ENCODE data around the gene GYPC. TPM values are rescaled to one million over a fixed set of nuclear protein-coding genes. Genes with fewer than 3 reads are reported as not detected.
A peak's percentile ranks its signal among the peaks of the same experiment; 100 is the strongest.
"Not testable (repeated sequence)": the region's sequence is repeated elsewhere in the genome, so short reads cannot be mapped to it uniquely, and the experiment has no call there.

GYPC gene
- total RNA-seq, 1 donor from 2014 or later: 113 TPM

DNA sequence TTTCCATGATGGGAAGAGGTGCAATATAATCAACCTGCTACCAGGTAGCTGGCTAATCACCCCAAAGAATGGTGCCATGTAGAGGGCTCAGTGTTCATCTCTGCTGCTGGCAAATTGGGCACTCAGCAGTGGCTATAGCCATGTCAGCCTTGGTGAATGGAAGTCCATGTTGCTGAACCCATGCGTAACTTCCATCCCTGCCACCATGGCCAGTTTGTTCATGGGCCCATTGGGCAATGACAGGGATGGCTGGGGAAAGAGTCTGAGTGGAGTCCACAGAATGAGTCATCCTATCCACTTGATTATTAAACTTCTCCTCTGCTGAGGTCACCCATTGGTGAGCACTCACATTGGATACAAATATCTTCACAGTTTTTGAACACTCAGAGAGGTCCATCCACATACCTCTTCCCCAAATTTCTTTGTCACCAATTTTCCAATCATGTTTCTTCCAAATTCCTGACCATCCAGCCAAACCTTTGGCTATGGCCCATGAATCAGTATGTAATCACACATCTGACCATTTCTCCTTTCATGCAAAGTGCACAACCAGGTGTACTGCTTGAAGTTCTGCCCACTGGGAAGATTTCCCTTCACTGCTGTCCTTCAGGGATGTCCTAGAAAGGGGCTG is 8.1 kb upstream of the GYPC start:
- intact Hi-C loops (cut with DNase I); DNase-seq (ENCODE audit: low spot score): not testable (repeated sequence)

DNA sequence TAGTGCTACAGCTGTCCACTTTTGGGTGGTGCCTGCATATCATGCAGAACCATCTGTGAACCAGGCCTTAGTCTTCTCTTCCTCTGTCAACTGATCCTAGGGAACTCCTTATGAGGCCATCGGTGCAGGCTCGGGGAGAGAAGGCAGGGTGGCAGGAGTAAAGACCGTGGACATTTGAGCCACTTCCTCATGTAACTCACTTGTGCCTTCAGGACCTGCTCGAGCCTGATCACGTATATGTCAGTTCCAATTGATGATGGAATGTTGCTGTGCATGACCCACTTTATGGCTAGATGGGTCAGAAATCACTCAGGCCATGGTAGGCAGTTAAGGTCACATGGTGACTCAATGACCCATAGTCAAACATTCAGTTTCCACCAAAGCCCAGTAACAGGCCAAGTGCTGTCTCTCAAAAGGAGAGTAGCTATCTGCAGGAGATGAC is 7.6 kb upstream of the GYPC start:
- DNase-seq (ENCODE audit: low spot score); intact Hi-C loops (cut with DNase I): not testable (repeated sequence)

DNA sequence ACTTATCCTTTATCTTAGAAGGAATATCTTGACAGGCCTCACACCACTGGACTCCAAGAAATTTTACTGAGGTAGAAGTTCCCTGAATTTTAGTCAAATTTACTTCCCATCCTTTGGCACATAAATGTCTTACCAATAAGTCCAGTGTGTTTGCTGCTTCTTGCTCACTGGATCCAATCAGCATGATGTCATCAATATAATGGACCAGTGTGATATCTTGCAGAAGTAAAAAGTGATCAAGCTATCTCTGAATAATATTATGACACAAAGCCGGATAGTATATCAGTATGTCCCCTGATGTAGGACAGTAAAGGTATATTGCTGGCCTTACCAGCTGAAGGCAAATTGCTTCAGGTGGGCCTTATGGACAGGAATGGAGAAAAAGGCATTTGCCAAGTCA is 6.9 kb upstream of the GYPC start:
- no peak for DNase-seq (ENCODE audit: low spot score)
- intact Hi-C loops (cut with DNase I): no loop called here

DNA sequence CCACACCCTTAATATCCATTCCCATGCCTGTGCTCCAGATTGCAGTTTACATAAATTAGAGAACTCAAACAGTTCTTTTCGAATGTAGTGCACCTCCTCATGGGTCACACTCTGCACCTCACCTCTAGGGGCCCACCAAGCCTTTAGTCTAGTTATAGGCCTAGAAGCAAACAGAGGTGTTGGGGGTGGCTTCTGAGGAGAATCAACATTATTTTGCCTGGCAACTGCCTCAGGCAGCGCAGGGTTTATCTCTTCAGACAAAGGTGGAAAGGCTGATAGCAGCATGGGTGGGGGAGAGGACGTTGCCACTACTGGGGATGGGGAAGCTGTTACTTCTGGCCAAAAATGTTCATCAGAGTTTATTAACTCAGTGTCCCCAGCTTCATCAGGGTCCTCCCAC is 5.0 kb upstream of the GYPC start:
- intact Hi-C loops (cut with DNase I): no loop called here
- DNase-seq (ENCODE audit: low spot score): no peak

DNA sequence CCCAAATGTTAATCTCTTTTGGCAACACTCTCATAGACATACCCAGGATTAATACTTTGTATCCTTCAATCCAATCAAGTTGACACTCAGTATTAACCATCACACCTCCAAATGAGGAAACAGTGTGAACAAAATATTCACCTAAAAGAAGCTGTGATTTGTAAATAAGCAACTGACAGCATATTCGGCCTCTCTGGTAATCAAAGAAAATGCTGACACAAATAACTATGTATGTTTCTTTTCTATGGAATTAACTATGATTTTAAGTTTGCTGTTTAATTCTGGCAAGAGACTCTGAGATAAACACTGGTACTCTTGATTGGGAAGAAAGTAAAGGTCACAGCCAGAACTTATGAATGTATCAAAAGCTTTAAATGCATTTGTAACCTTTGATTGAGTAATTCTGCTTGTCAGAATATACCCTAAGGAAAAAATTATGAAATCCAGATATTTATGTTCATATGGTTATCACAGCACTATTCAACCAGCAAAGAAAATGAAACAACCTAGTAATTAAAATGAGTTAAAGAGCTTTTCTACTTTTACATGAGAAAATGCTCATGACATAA is 3.6 kb upstream of the GYPC start:
- intact Hi-C loops (cut with DNase I): no loop called here
- no peak for DNase-seq (ENCODE audit: low spot score)

DNA sequence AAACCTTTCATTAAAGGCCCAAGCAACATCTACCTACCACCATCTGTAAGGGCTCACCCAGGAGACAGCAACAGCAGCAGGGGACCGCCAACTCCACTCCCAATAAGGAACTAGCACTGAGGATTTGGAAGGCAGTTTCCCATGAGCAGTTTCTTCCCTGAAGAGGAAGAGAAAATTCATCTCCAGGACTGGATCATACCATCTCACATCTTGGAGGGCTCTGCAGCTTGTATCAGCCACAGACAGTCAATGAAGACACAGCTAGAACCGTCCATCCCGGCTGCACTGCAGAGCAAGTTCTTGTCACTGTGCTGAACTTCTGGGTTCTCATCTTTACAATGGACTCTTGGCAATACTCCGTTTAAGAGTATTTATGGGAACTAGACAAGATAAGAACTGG is 2.8 kb upstream of the GYPC start:
- peak; percentile 14 for DNase-seq (ENCODE audit: low spot score)
- intact Hi-C loops (cut with DNase I): no loop called here

DNA sequence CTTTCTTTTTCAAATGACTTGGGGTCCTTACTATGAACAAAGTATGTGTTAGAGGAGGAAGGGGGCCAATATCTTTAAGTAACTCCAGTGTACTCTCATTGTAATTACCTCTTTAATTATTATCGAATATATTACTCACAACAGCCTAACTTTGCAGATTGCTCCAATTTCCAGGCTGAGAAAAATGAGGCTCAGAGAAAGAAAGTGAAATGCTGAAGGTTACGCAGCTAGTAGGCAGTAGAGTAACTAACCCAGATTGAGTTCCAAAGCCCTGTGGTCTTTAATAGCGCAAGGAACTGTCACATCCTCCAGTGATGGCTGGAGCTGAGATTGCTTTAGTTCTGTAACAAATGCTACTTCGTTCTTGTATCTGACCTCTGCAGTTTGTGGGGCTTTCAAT is 2.2 kb upstream of the GYPC start:
- intact Hi-C loops (cut with DNase I): no loop called here
- no peak for DNase-seq (ENCODE audit: low spot score)

DNA sequence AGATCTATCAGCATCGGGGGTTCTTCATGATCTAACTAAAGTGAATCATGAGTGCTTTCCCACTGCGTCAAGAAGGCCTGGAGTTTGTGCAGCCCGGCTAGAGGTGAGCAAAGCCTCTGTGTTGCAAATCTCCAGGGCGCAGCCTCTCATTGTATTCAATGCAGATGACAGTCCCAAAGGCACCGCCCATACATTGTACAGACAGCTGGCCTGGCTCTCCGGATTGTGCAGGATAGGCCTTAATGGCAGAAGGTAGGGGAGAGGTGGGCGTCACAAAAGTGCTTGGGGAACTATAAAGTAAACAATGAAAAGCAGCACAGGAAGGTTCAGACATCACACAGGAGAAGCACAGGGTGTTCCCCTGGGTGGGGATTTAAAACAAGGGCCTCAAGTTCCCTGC is 907 bp upstream of the GYPC start:
- peak; percentile 78 for DNase-seq (ENCODE audit: low spot score)
- intact Hi-C loops (cut with DNase I): loop anchor here (5.0 kb wide), 3 partner anchors 47 to 128 kb away; no protein-coding TSS in a partner anchor

DNA sequence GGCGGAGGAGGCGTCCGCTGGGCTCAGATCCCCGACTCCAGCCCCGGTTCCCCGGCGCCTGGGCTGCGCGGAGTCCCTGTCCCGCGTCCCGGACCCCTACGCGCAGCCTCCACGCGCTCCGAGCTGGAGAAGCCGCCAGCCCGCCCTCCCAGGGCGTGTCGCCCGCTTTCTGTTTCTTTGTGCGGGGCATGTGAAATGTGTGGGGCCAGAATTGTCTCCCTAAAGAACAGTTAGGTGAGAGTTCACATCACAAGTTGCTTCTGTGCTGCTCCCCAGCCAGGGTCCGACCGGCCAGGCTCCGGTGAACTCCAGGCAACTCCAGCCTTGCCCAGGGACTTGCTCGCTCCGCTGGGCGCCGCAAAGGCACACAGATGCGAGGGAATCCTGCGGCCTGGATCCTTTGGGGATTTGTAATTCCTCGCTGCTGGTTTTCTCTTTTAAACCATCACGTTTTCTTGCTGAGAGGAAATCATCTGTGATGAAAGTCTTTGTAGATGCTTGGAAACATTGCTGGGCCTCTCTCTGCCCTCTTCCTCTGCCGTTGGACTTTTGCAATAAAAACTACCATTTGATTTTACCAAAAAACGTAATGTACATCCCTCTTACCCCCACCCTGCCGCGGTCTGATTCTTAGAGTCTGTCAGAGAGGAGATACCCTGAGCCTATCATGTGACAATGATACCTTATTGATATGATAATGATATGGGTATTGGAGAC is 631 bp downstream of the GYPC start:
- intact Hi-C loops (cut with DNase I): loop anchor here (5.0 kb wide), 3 partner anchors 46 to 129 kb away; no protein-coding TSS in a partner anchor
- no peak for DNase-seq (ENCODE audit: low spot score)

DNA sequence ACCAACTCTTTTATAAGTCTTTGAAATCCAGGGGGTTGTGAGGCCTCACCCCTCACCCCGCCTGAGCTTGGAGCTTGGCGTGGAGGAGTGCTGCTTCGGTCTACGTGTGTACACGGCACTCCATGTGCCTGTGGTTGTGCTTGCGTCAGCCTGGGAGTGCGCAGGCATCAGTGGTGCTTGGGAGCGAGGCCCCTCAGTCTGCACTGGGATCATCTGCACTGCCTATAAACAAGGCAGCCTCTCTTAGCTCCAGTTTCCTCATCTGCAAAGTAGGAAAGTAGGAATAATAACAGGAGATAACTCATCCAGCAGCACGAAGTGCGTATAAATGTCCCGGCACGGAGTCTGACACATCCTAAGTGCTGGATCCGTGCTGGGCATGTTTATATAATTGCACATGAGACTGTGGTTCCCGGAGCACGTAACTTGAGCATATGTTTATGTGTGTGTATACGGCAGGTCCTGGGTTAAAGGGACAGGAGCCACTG is 1.2 kb downstream of the GYPC start:
- DNase-seq (ENCODE audit: low spot score): no peak
- intact Hi-C loops (cut with DNase I): loop anchor here (5.0 kb wide), 3 partner anchors 45 to 130 kb away; no protein-coding TSS in a partner anchor

DNA sequence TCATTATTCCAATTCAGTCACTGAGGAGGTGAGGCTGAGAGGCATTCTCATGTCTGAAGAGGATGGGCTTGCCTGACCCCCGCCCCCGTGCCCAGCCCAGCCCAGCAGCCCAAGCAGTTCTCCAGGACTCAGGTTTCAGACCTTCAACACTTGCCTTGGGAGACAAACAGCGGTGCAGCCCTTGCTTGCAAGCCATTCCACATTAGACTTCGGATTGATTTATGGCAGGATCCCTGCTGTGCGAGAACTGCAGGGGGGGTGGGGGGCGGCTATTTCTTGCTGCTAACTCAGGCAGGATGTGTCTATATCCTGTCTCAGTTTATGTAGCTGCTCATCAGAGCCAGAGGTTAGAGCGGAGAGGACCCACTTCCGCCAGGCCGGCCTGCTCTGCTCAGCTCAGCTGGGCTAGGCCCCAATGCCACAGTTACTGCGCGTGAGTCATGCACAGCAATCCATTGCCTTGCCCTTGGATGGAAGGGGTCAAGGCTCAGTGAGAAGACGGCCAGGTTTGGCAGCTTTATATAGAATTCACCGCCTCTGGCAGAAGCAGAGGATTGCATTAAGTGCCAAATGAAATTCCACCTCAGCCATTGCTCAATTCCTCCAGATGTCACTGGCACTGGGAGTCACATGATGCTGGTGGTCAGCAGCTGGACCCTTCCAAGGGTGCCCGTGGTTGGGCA is 1.8 kb downstream of the GYPC start:
- intact Hi-C loops (cut with DNase I): loop anchor here (5.0 kb wide), 3 partner anchors 45 to 130 kb away; no protein-coding TSS in a partner anchor
- peak; percentile 93 for DNase-seq (ENCODE audit: low spot score)

DNA sequence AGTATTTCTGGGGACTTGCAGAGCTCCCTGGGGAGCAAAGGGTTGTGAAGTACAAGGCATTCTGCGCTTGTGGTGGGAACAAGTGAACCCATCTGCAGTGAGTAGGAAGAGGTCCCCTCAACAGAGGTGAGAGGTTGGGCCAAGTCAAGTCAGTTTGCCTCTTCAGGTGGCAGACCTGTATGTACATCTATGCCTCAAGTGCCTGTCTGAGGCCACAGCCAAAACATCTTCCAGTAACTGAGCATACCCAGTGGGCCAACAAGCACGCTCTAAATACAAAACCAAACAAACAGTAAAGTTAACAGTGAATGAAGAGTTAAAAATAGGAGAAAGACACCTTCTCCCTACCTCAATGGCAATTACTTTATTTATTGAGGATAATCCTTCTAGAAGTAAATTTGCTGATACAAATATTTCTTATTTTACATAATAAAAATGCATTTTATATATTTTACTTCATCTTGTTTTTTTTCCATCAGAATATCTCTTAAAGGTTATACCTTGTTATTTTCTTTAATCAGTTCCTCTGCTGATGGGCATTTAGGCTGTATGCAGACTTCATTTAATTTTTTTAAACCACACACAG is 2.5 kb downstream of the GYPC start:
- DNase-seq (ENCODE audit: low spot score): no peak
- intact Hi-C loops (cut with DNase I): loop anchor here (5.0 kb wide), 3 partner anchors 44 to 131 kb away; no protein-coding TSS in a partner anchor

DNA sequence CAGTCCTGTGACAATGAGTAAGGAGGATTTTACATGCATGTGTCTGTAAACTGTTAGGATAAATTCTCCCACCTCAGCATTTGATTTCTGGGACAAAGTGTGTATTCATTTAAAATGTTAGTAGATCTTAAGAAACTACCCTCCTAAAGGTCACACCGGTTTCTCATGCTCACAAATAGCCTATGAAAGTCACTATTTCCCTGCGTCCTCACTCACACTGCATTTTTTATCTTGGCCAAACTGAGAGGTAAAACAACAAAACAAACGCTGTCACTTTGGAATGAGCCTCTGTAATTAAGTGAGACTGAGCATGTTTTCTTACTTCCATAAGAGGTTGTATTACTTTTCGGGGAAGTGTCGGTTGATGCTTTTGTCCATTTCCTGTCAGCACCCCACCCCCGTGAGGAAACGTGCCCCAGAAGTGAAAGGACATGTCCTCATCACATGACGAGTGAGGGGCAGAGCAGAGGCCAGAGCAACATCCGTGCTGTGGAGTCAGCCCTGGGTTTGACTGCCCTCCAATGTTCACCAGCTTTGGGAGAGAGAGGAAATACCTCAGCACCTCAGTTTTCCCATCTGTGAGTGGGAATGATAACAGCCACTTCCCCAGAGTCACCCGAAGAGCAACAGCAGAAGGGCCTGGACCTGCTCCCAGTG is 3.1 kb downstream of the GYPC start:
- peak; percentile 92 for DNase-seq (ENCODE audit: low spot score)
- intact Hi-C loops (cut with DNase I): loop anchor here (5.0 kb wide), 3 partner anchors 43 to 132 kb away; no protein-coding TSS in a partner anchor

DNA sequence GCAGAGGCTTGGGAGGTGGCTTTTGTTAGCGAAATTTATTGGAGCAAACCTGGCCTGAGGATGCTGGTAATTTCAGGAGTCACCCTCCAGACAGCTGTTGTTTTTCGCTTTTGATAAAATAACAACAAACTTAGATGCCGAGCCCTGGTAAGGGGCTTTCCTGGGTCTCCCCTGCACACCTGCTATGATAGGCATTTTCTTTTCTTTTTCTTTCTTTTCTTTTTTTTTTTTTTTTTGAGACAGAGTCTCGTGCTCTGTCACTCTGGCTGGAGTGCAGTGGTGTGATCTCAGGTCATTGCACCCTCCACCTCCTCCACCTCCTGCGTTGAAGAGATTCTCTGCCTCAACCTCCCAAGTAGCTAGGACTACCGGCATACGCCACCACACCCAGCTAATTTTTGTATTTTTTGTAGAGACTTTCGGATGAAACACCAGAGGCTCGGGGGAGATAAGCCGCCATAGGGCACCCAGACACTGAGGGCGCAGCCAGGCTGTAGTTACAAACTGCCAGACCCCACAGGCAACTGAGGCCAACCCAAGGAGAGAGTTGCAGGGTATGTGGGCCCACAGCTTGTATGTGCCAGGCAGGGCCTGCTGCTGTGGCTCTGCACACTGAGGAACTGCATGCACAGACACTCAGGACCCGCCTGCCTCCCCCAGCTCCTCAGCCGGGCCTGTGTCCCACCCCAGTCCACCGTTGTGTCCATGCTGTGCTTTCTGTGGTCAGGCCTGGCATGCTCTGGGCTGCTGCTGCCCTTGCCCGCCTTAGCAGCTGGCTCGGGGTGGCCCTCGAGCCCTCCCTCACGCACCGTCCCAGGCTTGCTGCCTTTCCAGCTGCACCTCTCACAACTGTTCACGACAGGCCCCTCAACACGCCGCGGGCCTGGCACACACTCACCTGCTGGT is 3.9 kb downstream of the GYPC start:
- no peak for DNase-seq (ENCODE audit: low spot score)
- intact Hi-C loops (cut with DNase I): loop anchor here (5.0 kb wide), 3 partner anchors 42 to 133 kb away; no protein-coding TSS in a partner anchor

DNA sequence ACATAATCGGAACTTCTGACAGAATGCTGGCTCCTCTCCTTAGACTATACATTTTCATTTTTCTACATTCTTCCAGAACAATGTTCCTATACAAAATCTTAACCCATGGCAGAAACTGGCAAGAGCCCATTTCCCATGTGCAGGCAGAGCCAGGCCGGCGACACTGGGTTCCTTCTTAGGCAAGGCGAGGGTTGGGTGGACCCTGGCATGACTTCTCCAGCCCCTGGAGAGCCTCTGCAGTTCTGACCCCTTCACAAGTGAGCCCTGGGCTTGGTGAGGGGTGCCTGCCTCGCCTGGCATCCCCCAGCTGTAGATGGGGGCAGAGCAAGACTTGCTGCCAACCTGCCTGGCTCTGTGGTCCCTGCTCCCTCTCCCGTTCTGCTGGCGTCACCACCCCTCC is 5.0 kb downstream of the GYPC start:
- intact Hi-C loops (cut with DNase I): no loop called here
- DNase-seq (ENCODE audit: low spot score): no peak

DNA sequence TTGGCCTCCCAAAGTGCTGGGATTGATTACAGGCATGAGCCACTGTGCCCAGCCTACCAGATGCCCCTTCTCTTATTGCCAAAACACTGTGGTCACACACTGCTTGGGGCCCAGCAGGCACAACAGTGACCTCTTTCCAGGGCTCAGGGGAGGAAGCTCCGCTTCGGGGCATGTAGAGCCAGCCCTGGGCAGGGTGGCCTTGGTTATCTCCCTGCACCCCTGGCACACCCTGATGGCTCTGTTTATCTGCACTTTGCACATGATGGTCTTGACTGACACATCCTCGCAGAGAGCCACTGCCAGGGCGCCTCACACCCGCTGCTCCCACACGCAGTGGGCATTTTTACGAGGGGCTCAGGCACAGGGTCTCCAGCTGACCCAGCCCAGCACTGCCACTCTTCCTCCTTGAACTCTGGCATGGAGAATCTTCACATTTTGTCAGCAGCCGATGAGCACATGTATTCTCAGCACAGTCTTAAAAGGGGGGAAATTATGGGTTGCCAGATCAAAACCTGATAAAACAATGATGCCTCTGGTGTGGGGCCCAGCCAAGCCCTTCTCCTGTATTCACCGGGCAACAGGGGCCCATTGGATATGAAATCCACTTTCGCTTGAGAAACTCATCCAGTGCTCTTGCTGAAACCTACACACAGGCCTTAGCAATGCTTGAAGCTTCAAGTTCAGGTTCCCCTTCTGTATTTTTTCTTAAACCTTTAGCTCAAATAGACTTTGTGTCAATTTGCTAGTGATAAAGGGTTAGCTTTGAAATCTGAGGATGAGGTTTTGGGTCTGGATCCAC is 5.9 kb downstream of the GYPC start:
- intact Hi-C loops (cut with DNase I): no loop called here
- DNase-seq (ENCODE audit: low spot score): no peak

DNA sequence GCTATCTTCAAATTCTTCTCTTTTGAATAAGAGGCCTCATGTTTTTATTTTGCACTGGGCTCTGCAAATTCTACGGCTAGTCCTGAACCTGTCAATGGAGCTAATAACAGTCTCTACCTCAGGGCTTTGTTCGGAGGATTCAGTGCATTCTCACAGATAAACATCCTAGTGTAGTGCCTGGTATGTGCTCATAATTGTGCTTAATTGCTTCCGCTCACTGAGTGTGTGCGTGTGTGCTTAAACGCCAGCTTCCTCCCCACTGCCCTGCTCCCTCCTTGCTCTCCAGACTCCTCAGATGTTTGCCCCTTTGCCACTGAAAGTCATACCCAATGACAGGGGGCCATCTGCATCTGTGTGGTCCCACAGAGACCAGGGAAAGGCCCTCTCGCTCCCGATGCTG is 6.7 kb downstream of the GYPC start:
- no peak for DNase-seq (ENCODE audit: low spot score)
- intact Hi-C loops (cut with DNase I): no loop called here
